Measurements from ENCODE around the gene STK32B.

Gene STK32B

GRCh38 chr4:5191831-5192230 is 140.6 kb downstream of the STK32B start:
- no peaks in the 10 kb centered on the region for H3K9me3 Mint-ChIP-seq
- peaks cover 1% of the 10 kb centered on the region for H3K27me3 Mint-ChIP-seq
- H3K27ac Mint-ChIP-seq: no peak overlapping the region
- H3K4me1 Mint-ChIP-seq: no peaks in the 10 kb centered on the region
- no peak for DNase-seq (ENCODE audit: low spot score in 2 of 2)
- H3K36me3 Mint-ChIP-seq: no peaks in the 10 kb centered on the region
- no peak overlapping the region for H3K4me3 Mint-ChIP-seq
- no peak for ATAC-seq (ENCODE audit: low read depth)

GRCh38 chr4:5192271-5192670 is 141.0 kb downstream of the STK32B start:
- Mint-ChIP-seq H3K9me3 (no peaks in the 10 kb centered on the region), H3K27me3 (no peaks in the 10 kb centered on the region), H3K36me3 (no peaks in the 10 kb centered on the region), H3K27ac (no peak overlapping the region), H3K4me3 (no peak overlapping the region), H3K4me1 (no peaks in the 10 kb centered on the region)
- DNase-seq (ENCODE audit: low spot score in 2 of 2): no peak
- ATAC-seq (ENCODE audit: low read depth): no peak

GRCh38 chr4:5192678-5193077 is 141.4 kb downstream of the STK32B start:
- DNase-seq (ENCODE audit: low spot score in 2 of 2) (no peak), ATAC-seq (ENCODE audit: low read depth) (no peak)
- Mint-ChIP-seq H3K36me3 (no peaks in the 10 kb centered on the region), H3K27ac (no peak overlapping the region), H3K4me3 (no peak overlapping the region), H3K4me1 (no peaks in the 10 kb centered on the region), H3K27me3 (no peaks in the 10 kb centered on the region), H3K9me3 (no peaks in the 10 kb centered on the region)

GRCh38 chr4:5198656-5199541 is 147.6 kb downstream of the STK32B start:
- DNase-seq (ENCODE audit: low spot score in 2 of 2) (no peak), ATAC-seq (ENCODE audit: low read depth) (no peak)
- Mint-ChIP-seq H3K27me3 (no peaks in the 10 kb centered on the region), H3K9me3 (peaks cover 3% of the 10 kb centered on the region), H3K4me3 (no peak overlapping the region), H3K36me3 (no peaks in the 10 kb centered on the region), H3K4me1 (no peaks in the 10 kb centered on the region), H3K27ac (no peak overlapping the region)

GRCh38 chr4:5199912-5200311 is 148.6 kb downstream of the STK32B start:
- Mint-ChIP-seq H3K9me3 (peaks cover 3% of the 10 kb centered on the region), H3K4me3 (no peak overlapping the region), H3K27ac (no peak overlapping the region), H3K36me3 (no peaks in the 10 kb centered on the region), H3K4me1 (no peaks in the 10 kb centered on the region), H3K27me3 (no peaks in the 10 kb centered on the region)
- no peak for ATAC-seq (ENCODE audit: low read depth)
- DNase-seq (ENCODE audit: low spot score in 2 of 2): no peak

GRCh38 chr4:5200513-5200912 is 149.2 kb downstream of the STK32B start:
- Mint-ChIP-seq H3K36me3 (no peaks in the 10 kb centered on the region), H3K27ac (no peak overlapping the region), H3K27me3 (no peaks in the 10 kb centered on the region), H3K4me3 (no peak overlapping the region), H3K9me3 (peaks cover 5% of the 10 kb centered on the region), H3K4me1 (no peaks in the 10 kb centered on the region)
- ATAC-seq (ENCODE audit: low read depth): no peak
- DNase-seq (ENCODE audit: low spot score in 2 of 2): no peak

- ATAC-seq (ENCODE audit: low read depth) (no peak), DNase-seq (ENCODE audit: low spot score in 2 of 2) (no peak)
- no peak overlapping the region for H3K4me3 Mint-ChIP-seq
- H3K27ac Mint-ChIP-seq: no peak overlapping the region
- no peaks in the 10 kb centered on the region for H3K4me1 Mint-ChIP-seq
- H3K9me3 Mint-ChIP-seq: peaks cover 5% of the 10 kb centered on the region
- no peaks in the 10 kb centered on the region for H3K36me3 Mint-ChIP-seq
- no peaks in the 10 kb centered on the region for H3K27me3 Mint-ChIP-seq
These were observed 152.2 kb downstream of the STK32B start for GRCh38 chr4:5203309-5203992.

- H3K4me1 Mint-ChIP-seq: no peaks in the 10 kb centered on the region
- ATAC-seq (ENCODE audit: low read depth): no peak
- no peak overlapping the region for H3K27ac Mint-ChIP-seq
These were observed 152.7 kb downstream of the STK32B start for GRCh38 chr4:5203993-5204310.

GRCh38 chr4:5204781-5205180 is 153.5 kb downstream of the STK32B start:
- no peak overlapping the region for H3K4me3 Mint-ChIP-seq
- no peak for ATAC-seq (ENCODE audit: low read depth)
- H3K27me3 Mint-ChIP-seq: no peaks in the 10 kb centered on the region
- H3K9me3 Mint-ChIP-seq: peaks cover 5% of the 10 kb centered on the region
- no peak for DNase-seq (ENCODE audit: low spot score in 2 of 2)
- no peaks in the 10 kb centered on the region for H3K36me3 Mint-ChIP-seq
- H3K27ac Mint-ChIP-seq: no peak overlapping the region
- H3K4me1 Mint-ChIP-seq: no peaks in the 10 kb centered on the region

More at GRCh38 chr4:5203993-5204310, 152.7 kb downstream of the STK32B start:
- no peaks in the 10 kb centered on the region for H3K27me3 Mint-ChIP-seq
- DNase-seq (ENCODE audit: low spot score in 2 of 2): no peak
- H3K4me3 Mint-ChIP-seq: no peak overlapping the region
- H3K9me3 Mint-ChIP-seq: peaks cover 5% of the 10 kb centered on the region
- H3K36me3 Mint-ChIP-seq: no peaks in the 10 kb centered on the region

GRCh38 chr4:5206016-5206790 is 154.9 kb downstream of the STK32B start:
- no peak overlapping the region for H3K27ac Mint-ChIP-seq
- peaks cover 8% of the 10 kb centered on the region for H3K9me3 Mint-ChIP-seq
- DNase-seq (ENCODE audit: low spot score in 2 of 2): no peak
- no peaks in the 10 kb centered on the region for H3K4me1 Mint-ChIP-seq
- peaks cover 2% of the 10 kb centered on the region for H3K27me3 Mint-ChIP-seq
- H3K4me3 Mint-ChIP-seq: no peak overlapping the region
- no peak for ATAC-seq (ENCODE audit: low read depth)
- no peaks in the 10 kb centered on the region for H3K36me3 Mint-ChIP-seq

- Mint-ChIP-seq H3K9me3 (peaks cover 5% of the 10 kb centered on the region), H3K27me3 (peaks cover 2% of the 10 kb centered on the region), H3K4me3 (no peak overlapping the region), H3K36me3 (no peaks in the 10 kb centered on the region), H3K4me1 (no peaks in the 10 kb centered on the region), H3K27ac (no peak overlapping the region)
- ATAC-seq (ENCODE audit: low read depth) (no peak), DNase-seq (ENCODE audit: low spot score in 2 of 2) (no peak)
These were observed 158.6 kb downstream of the STK32B start for GRCh38 chr4:5209862-5210261.

- Mint-ChIP-seq H3K4me3 (no peak overlapping the region), H3K9me3 (peaks cover 3% of the 10 kb centered on the region), H3K27me3 (peaks cover 2% of the 10 kb centered on the region), H3K27ac (no peak overlapping the region), H3K36me3 (no peaks in the 10 kb centered on the region), H3K4me1 (no peaks in the 10 kb centered on the region)
- ATAC-seq (ENCODE audit: low read depth) (no peak), DNase-seq (ENCODE audit: low spot score in 2 of 2) (no peak)
These were observed 160.1 kb downstream of the STK32B start for GRCh38 chr4:5211282-5211839.

GRCh38 chr4:5212255-5213013 is 161.2 kb downstream of the STK32B start:
- H3K27ac Mint-ChIP-seq: no peak overlapping the region
- no peaks in the 10 kb centered on the region for H3K36me3 Mint-ChIP-seq
- peaks cover 4% of the 10 kb centered on the region for H3K9me3 Mint-ChIP-seq
- H3K4me1 Mint-ChIP-seq: no peaks in the 10 kb centered on the region
- peaks cover 4% of the 10 kb centered on the region for H3K27me3 Mint-ChIP-seq
- no peak overlapping the region for H3K4me3 Mint-ChIP-seq
- ATAC-seq (ENCODE audit: low read depth) (no peak), DNase-seq (ENCODE audit: low spot score in 2 of 2) (no peak)

All from memory B cell (primary cell).